Liver (tissue), 9 donors: Measurements from ENCODE around the gene RNU2-63P. TPM values are rescaled to one million over a fixed set of nuclear protein-coding genes. Genes with fewer than 3 reads are reported as not detected.

Source experiments
- DNase-seq: peaks from one replicate; pipeline ENCODE4 v3.0.0-alpha.2; 2017; ENCODE audit warnings: low spot score
- H3K27ac ChIP-seq, 2 donors: one replicate each; pipeline ENCODE4 v1.7.0; 2013; ENCODE audit warnings: inconsistent platforms in 2 of 2, low read length in 2 of 2, control low read depth in 1 of 2, low read depth in 1 of 2, mild to moderate bottlenecking in 1 of 2
- H3K27me3 ChIP-seq, 4 donors: one replicate each; pipeline versions ENCODE4 v1.6.1 to v1.7.0; 2013; ENCODE audit warnings: low read length in 3 of 4, inconsistent platforms in 1 of 4, mild to moderate bottlenecking in 1 of 4, moderate library complexity in 1 of 4; ENCODE audit not compliant: control insufficient read depth in 4 of 4, insufficient read depth in 4 of 4
- H3K36me3 ChIP-seq, 4 donors: one replicate each; pipeline versions ENCODE4 v1.6.1 to v1.7.0; 2013; ENCODE audit warnings: low read length in 3 of 4, mild to moderate bottlenecking in 3 of 4, low read depth in 1 of 4, moderate library complexity in 1 of 4; ENCODE audit not compliant: control insufficient read depth in 4 of 4, insufficient read depth in 3 of 4
- H3K4me1 ChIP-seq, 4 donors: one replicate each; pipeline versions ENCODE4 v1.6.1 to v1.7.0; 2013; ENCODE audit warnings: low read length in 3 of 4, mild to moderate bottlenecking in 3 of 4, moderate library complexity in 1 of 4; ENCODE audit not compliant: control insufficient read depth in 4 of 4, insufficient read depth in 4 of 4
- H3K4me3 ChIP-seq, 3 donors: one replicate each; pipeline versions ENCODE4 v1.6.1 to v1.7.0; 2013; ENCODE audit warnings: low read length in 3 of 3, control low read depth in 1 of 3, low read depth in 1 of 3, mild to moderate bottlenecking in 1 of 3
- H3K9ac ChIP-seq, 2 donors: one replicate each; pipeline ENCODE4 v1.7.0; 2013; ENCODE audit warnings: low read length in 2 of 2, mild to moderate bottlenecking in 2 of 2, moderate library complexity in 2 of 2, control low read depth in 1 of 2, low read depth in 1 of 2
- H3K9me3 ChIP-seq, 4 donors: one replicate each; pipeline versions ENCODE4 v1.6.1 to v1.7.0; 2013; ENCODE audit warnings: low read length in 3 of 4; ENCODE audit not compliant: control insufficient read depth in 4 of 4
- EGR1 ChIP-seq, 2 donors: IDR thresholded peaks; 2 replicates each; pipeline ENCODE4 v1.6.1; 2016 to 2018; ENCODE audit warnings: antibody characterized with exemption in 2 of 2, low read depth in 2 of 2
- FOXA1 ChIP-seq: IDR thresholded peaks from 2 replicates; pipeline ENCODE4 v1.6.1; 2016; ENCODE audit warnings: antibody characterized with exemption
- FOXA2 ChIP-seq: IDR thresholded peaks from 2 replicates; pipeline ENCODE4 v1.6.1; 2016; ENCODE audit warnings: antibody characterized with exemption
- GABPA ChIP-seq, 2 donors: IDR thresholded peaks in 1 of 2; conservative IDR thresholded peaks in 1 of 2; 2 replicates each; pipeline ENCODE4 v1.6.1; 2016; ENCODE audit warnings: antibody characterized with exemption in 2 of 2, mild to moderate bottlenecking in 1 of 2, moderate library complexity in 1 of 2
- HNF4A ChIP-seq, 2 donors: conservative IDR thresholded peaks; 2 replicates each; pipeline ENCODE4 v1.6.1; 2016; ENCODE audit warnings: antibody characterized with exemption in 2 of 2, mild to moderate bottlenecking in 2 of 2
- HNF4G ChIP-seq: IDR thresholded peaks from 2 replicates; pipeline ENCODE4 v1.6.1; 2016; ENCODE audit warnings: antibody characterized with exemption
- JUND ChIP-seq, 2 donors: IDR thresholded peaks; 2 replicates each; pipeline ENCODE4 v1.6.1; 2016; ENCODE audit warnings: antibody characterized with exemption in 2 of 2
- NR2F2 ChIP-seq: IDR thresholded peaks from 2 replicates; pipeline ENCODE4 v1.6.1; 2016; ENCODE audit warnings: antibody characterized with exemption
- RAD21 ChIP-seq, 2 donors: IDR thresholded peaks; 2 replicates each; pipeline ENCODE4 v1.6.1; 2016; ENCODE audit warnings: antibody characterized with exemption in 2 of 2, mild to moderate bottlenecking in 2 of 2
- RXRA ChIP-seq, 2 donors: IDR thresholded peaks; 2 replicates each; pipeline ENCODE4 v1.6.1; 2017 to 2018; ENCODE audit warnings: antibody characterized with exemption in 2 of 2, mild to moderate bottlenecking in 1 of 2
- SP1 ChIP-seq: IDR thresholded peaks from 2 replicates; pipeline ENCODE4 v1.6.1; 2018; ENCODE audit warnings: antibody characterized with exemption, mild to moderate bottlenecking
- TAF1 ChIP-seq: conservative IDR thresholded peaks from 2 replicates; pipeline ENCODE4 v1.6.1; 2016; ENCODE audit warnings: antibody characterized with exemption, mild to moderate bottlenecking
- YY1 ChIP-seq: IDR thresholded peaks from 2 replicates; pipeline ENCODE4 v1.6.1; 2016; ENCODE audit warnings: antibody characterized with exemption, mild to moderate bottlenecking
- WGBS: extraction: QIAGEN DNeasy Blood & Tissue Kit; methylation state at CpG from one replicate; pipeline ENCODE4 v1.1.7; 2013; 5-methylcytosine and 5-hydroxymethylcytosine counted together
- polyA plus RNA-seq, 2 donors: library from polyadenylated mRNA; stranded (reverse) in 1 of 2; unstranded in 1 of 2; fragments of 200-250 nt in 1 of 2; fragments of >200 nt in 1 of 2; fragmentation: Nextera tagmentation in 1 of 2; extraction: Ambion mirVana in 1 of 2; gene quantifications; one replicate each; pipeline versions ENCODE4 v1.2.1 to v1.2.3, GENCODE V29; 2013 to 2015
- total RNA-seq, 2 donors: library from RNA; depleted of rRNA; stranded (reverse); fragments of >200 nt; gene quantifications; one replicate each; pipeline ENCODE4 v1.2.3, GENCODE V29; 2014
- TF ChIP-seq, protein P1 (sequence below): IDR thresholded peaks from 2 replicates; pipeline ENCODE4 v1.6.1; 2016; ENCODE audit warnings: antibody characterized with exemption
- TF ChIP-seq, protein P2 (sequence below): fragments of 150-350 bp; IDR thresholded peaks from 2 replicates; pipeline ENCODE4 v1.5.1; 2017; ENCODE audit warnings: improper control_type of control experiment, low read depth, low read length; ENCODE audit not compliant: missing input control
- TF ChIP-seq, protein P3 (sequence below): IDR thresholded peaks from 2 replicates; pipeline ENCODE4 v1.6.1; 2016; ENCODE audit warnings: antibody characterized with exemption, mild to moderate bottlenecking
- TF ChIP-seq, protein P4 (sequence below): IDR thresholded peaks from 2 replicates; pipeline ENCODE4 v1.6.1; 2016; ENCODE audit warnings: antibody characterized with exemption
- TF ChIP-seq, protein P5 (sequence below): IDR thresholded peaks from 2 replicates; pipeline ENCODE4 v1.6.1; 2016; ENCODE audit warnings: antibody characterized with exemption
- donor health status: healthy.
- donor health status: healthy.
- donor health status: healthy.
- donor health status: healthy.
- donor health status: healthy.

Gene RNU2-63P
- total RNA-seq (not detected), polyA plus RNA-seq (not detected)

DNA sequence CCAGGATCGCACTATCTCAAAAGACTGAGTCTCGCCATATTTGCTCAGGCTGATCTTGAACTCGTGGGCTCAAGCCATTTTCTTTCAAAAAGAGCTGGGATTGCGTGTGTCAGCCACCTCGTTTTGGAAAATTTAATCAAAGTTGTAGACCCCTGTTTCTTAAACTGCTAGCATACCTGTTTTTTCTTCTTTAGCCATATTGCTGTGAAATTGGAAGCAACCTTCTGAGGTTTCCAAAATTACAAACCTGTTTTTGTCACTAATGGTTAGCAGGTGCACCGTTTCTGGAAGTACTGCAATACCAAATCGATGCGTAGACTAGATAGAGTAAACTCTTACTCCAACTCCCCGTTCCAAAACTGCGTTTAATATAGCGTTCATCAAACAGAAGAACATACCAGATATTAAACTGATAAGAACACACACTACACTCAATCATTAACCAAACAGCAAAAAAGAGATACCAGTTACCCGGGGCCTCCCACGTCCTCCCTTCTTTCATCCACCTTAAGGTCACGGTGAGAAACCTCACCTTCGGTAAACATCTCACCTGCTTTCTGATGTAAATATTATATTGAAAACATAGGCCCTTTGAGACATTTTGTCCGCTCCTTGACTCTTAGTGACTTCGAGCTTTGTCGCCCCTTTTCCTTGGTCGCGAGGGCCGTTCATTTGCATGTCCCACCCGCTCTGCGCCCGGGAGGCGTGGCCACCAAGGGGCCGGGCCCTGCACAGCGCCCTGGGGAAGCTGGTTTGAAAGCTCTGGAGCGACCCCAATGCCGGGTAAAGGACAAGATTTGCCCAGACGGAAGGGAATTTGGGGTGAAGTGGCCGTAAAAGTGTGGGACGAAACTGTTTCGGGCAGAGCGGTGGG lies at the start of gene RNU2-63P:
RNU2-63P (minus strand) TSS at position 462 of the 874 bp plus-strand sequence.
- DNase-seq = peak; percentile 88
- Histone ChIP-seq H3K9ac (peak within 1 kb of the TSS; percentile 96), H3K36me3 (no peaks in the 10 kb centered on the region), H3K4me3 (peak within 1 kb of the TSS; percentile 65 to 87 (median 75)), H3K27ac (peak within 1 kb of the TSS; percentile 85 to 91), H3K9me3 (no peaks in the 10 kb centered on the region), H3K4me1 (peaks cover 0 to 20% (median 9%) of the 10 kb centered on the region in 4 donors), H3K27me3 (no peaks in the 10 kb centered on the region)
- WGBS = 6% methylated on average over 34 of the region's 34 CpGs
- TF ChIP-seq, protein P1, sequence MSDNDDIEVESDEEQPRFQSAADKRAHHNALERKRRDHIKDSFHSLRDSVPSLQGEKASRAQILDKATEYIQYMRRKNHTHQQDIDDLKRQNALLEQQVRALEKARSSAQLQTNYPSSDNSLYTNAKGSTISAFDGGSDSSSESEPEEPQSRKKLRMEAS = peak; percentile 25
- TF ChIP-seq, protein P2, sequence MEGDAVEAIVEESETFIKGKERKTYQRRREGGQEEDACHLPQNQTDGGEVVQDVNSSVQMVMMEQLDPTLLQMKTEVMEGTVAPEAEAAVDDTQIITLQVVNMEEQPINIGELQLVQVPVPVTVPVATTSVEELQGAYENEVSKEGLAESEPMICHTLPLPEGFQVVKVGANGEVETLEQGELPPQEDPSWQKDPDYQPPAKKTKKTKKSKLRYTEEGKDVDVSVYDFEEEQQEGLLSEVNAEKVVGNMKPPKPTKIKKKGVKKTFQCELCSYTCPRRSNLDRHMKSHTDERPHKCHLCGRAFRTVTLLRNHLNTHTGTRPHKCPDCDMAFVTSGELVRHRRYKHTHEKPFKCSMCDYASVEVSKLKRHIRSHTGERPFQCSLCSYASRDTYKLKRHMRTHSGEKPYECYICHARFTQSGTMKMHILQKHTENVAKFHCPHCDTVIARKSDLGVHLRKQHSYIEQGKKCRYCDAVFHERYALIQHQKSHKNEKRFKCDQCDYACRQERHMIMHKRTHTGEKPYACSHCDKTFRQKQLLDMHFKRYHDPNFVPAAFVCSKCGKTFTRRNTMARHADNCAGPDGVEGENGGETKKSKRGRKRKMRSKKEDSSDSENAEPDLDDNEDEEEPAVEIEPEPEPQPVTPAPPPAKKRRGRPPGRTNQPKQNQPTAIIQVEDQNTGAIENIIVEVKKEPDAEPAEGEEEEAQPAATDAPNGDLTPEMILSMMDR = no peak
- TF ChIP-seq, protein P3, sequence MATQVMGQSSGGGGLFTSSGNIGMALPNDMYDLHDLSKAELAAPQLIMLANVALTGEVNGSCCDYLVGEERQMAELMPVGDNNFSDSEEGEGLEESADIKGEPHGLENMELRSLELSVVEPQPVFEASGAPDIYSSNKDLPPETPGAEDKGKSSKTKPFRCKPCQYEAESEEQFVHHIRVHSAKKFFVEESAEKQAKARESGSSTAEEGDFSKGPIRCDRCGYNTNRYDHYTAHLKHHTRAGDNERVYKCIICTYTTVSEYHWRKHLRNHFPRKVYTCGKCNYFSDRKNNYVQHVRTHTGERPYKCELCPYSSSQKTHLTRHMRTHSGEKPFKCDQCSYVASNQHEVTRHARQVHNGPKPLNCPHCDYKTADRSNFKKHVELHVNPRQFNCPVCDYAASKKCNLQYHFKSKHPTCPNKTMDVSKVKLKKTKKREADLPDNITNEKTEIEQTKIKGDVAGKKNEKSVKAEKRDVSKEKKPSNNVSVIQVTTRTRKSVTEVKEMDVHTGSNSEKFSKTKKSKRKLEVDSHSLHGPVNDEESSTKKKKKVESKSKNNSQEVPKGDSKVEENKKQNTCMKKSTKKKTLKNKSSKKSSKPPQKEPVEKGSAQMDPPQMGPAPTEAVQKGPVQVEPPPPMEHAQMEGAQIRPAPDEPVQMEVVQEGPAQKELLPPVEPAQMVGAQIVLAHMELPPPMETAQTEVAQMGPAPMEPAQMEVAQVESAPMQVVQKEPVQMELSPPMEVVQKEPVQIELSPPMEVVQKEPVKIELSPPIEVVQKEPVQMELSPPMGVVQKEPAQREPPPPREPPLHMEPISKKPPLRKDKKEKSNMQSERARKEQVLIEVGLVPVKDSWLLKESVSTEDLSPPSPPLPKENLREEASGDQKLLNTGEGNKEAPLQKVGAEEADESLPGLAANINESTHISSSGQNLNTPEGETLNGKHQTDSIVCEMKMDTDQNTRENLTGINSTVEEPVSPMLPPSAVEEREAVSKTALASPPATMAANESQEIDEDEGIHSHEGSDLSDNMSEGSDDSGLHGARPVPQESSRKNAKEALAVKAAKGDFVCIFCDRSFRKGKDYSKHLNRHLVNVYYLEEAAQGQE = peak; percentile 81
- TF ChIP-seq EGR1 (IDR thresholded peaks at IDR 0.05; ENCODE audit: low read depth in 2 of 2) = peak in 1 of 2 donors; percentile 15
- TF ChIP-seq TAF1 = peak; percentile 75
- TF ChIP-seq, protein P4, sequence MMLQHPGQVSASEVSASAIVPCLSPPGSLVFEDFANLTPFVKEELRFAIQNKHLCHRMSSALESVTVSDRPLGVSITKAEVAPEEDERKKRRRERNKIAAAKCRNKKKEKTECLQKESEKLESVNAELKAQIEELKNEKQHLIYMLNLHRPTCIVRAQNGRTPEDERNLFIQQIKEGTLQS = peak; percentile 34
- TF ChIP-seq NR2F2 = no peak
- TF ChIP-seq SP1 = peak; percentile 84
- peak; percentile 19 for TF ChIP-seq FOXA2
- TF ChIP-seq YY1 = peak; percentile 91
- TF ChIP-seq, protein P5, sequence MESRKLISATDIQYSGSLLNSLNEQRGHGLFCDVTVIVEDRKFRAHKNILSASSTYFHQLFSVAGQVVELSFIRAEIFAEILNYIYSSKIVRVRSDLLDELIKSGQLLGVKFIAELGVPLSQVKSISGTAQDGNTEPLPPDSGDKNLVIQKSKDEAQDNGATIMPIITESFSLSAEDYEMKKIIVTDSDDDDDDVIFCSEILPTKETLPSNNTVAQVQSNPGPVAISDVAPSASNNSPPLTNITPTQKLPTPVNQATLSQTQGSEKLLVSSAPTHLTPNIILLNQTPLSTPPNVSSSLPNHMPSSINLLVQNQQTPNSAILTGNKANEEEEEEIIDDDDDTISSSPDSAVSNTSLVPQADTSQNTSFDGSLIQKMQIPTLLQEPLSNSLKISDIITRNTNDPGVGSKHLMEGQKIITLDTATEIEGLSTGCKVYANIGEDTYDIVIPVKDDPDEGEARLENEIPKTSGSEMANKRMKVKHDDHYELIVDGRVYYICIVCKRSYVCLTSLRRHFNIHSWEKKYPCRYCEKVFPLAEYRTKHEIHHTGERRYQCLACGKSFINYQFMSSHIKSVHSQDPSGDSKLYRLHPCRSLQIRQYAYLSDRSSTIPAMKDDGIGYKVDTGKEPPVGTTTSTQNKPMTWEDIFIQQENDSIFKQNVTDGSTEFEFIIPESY = peak; percentile 74
- TF ChIP-seq JUND (IDR thresholded peaks at IDR 0.05) = peak in 1 of 2 donors; percentile 58
- TF ChIP-seq FOXA1 = peak; percentile 4
- TF ChIP-seq HNF4A (conservative IDR thresholded peaks at IDR 0.05) = peak; percentile 37 to 70
- peak; percentile 66 to 72 for TF ChIP-seq RXRA (IDR thresholded peaks at IDR 0.05)
- TF ChIP-seq GABPA (IDR thresholded peaks at IDR 0.05 in 1 of 2, conservative IDR thresholded peaks at IDR 0.05 in 1 of 2) = no peak
- peak in 1 of 2 donors; percentile 4 for TF ChIP-seq RAD21 (IDR thresholded peaks at IDR 0.05)
- TF ChIP-seq HNF4G = peak; percentile 22
